NT2/D1 (cell line): Measurements from ENCODE around the gene NTHL1.

Experiments used
- DNase-seq: peaks from one replicate; pipeline ENCODE4 v3.0.0-alpha.2; 2011; ENCODE audit warnings: low read depth, low spot score
- H3K27me3 ChIP-seq: 2 replicates; pipeline ENCODE4 v1.6.0; 2011; ENCODE audit warnings: mild to moderate bottlenecking; ENCODE audit not compliant: insufficient read length, insufficient read depth
- H3K36me3 ChIP-seq: 2 replicates; pipeline ENCODE4 v1.6.1; 2011; ENCODE audit warnings: mild to moderate bottlenecking, low read length, mixed read lengths; ENCODE audit not compliant: insufficient read depth, insufficient read length
- H3K4me1 ChIP-seq: 2 replicates; pipeline ENCODE4 v1.5.1; 2011; ENCODE audit not compliant: insufficient read depth, insufficient read length
- H3K4me3 ChIP-seq: 2 replicates; pipeline ENCODE4 v1.5.1; 2011; ENCODE audit warnings: low read depth; ENCODE audit not compliant: insufficient read length
- H3K9ac ChIP-seq: 2 replicates; pipeline ENCODE4 v1.6.0; 2011; ENCODE audit warnings: low read depth; ENCODE audit not compliant: insufficient read length
- H3K9me3 ChIP-seq: 2 replicates; pipeline ENCODE4 v1.5.1; 2011; ENCODE audit warnings: mild to moderate bottlenecking, low read length; ENCODE audit not compliant: insufficient read depth
- SUZ12 ChIP-seq: IDR thresholded peaks from 2 replicates; pipeline ENCODE4 v1.6.1; 2011; ENCODE audit not compliant: insufficient read length, insufficient read depth; ENCODE audit errors: extremely low read depth
- YY1 ChIP-seq: IDR thresholded peaks from 2 replicates; pipeline ENCODE4 v1.6.1; 2011; ENCODE audit not compliant: insufficient read length, insufficient read depth
- ZNF274 ChIP-seq: IDR thresholded peaks from 2 replicates; pipeline ENCODE4 v1.6.1; 2011; ENCODE audit warnings: mild to moderate bottlenecking, low read depth, low read length

The NTHL1 gene

DNA sequence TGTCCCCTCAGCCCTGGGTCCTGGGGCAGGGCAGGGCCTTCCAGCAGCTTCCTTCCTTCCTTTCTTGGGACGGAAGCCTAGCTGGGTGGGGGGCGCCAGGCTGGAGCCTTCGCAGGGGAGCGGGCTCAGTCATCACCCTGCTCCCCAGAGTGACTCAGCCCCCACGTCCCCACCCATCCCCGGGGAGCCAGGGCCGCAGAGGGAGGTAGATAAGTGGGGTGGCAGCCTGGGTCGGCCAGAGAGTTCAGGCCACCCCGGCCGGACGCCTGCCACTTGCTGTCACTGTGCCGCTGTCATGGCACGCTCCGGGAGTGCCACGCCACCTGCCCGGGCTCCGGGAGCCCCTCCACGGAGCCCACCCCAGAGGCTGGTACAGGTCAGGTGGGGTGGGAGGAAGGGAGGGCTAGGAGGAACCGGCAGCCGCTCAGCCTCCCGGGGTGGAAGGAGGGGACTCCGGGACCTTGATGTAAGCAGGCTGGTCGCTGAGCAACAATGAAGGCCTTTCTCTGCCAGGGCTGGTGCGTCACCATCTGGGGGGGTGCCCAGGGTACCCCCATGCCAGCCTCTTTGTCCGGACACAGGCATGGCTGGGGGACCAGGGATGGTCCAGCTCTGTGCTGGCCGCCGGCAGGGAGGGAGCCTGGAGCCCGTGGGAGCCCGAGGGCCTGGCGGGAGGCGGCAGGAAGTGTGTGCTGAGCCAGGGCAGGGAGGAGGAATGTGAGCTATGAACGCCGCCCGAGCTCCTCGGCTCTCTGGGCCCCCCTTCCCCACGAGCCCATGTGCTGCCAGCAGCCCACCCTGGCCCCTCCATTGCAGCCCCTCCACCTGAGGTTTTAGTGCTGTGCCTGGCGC, 14.4 kb downstream of the NTHL1 start:
- Histone ChIP-seq H3K4me3 (no peak overlapping the region), H3K9ac (peak overlapping the region; percentile 28), H3K36me3 (peaks cover 34% of the 10 kb centered on the region), H3K9me3 (no peaks in the 10 kb centered on the region), H3K27me3 (no peaks in the 10 kb centered on the region), H3K4me1 (peaks cover 52% of the 10 kb centered on the region)
- no peak for DNase-seq
- no peak for TF ChIP-seq ZNF274
- no peak for TF ChIP-seq SUZ12
- no peak for TF ChIP-seq YY1

DNA sequence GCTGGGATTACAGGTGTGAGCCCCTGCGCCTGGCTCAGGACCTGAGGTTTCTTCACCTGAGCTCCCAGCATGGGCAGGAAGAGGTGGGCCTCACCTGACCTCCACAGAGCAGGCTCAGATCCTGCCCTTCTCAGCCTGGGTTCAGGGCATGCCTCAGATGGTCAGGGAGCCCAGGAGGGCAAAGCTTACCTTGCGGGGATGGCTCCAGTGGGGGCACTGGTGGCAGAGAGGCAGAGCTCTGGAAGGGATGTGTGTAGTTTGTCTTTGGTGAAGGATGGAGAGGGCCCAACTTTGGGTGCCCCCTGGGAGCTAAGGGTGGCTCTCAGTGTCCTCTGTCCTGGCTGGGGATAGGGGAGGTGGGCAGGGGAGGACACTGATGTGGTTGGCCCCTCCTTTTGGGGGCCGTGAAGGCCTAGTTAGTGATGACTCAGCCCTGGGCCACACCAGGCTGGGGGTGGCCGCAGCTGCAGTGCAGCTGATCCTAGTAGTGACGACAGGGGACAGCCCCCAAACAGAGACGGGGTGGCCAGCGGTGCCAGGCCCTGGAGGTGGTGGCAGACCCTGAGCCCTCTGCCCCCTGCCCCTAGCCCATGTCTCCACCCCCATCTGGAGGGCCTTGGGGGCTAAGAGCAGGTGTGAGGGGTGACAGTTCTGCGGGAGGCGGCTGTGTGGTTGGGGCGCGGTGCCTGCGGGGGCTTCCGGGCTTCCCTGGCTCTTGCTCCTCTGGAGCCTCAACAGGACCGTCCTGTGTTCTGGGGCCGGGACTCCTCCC, 15.2 kb downstream of the NTHL1 start:
- Histone ChIP-seq H3K4me1 (peaks cover 58% of the 10 kb centered on the region), H3K9me3 (no peaks in the 10 kb centered on the region), H3K9ac (no peak overlapping the region), H3K36me3 (peaks cover 29% of the 10 kb centered on the region), H3K4me3 (no peak overlapping the region), H3K27me3 (peaks cover 4% of the 10 kb centered on the region)
- no peak for TF ChIP-seq YY1
- no peak for TF ChIP-seq SUZ12
- no peak for TF ChIP-seq ZNF274
- DNase-seq, result no peak

DNA sequence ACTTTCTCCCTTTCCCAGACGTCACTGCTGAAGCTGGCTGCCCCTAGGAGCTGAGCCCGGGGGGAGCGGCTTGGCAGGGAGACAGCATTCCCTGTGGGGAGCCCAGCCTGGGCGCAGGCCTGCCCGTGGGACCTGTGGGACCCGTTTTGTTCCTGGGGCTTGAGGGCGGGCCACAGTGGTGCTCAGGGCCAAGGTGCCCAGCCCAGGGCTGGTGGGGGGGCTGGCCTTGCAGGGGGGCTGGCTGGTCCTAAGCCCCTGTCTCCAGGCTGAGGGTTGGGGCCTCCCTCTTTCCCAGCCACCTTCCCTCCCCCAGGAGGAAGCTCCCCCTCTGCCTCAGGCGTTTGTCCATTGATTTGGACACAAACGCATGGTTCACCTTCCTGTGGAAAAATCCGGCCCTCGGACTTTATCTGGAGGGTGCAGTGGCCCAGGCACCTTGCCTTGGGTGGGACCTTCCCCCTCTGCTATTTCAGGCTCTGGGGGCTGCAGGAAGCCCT, 16.5 kb downstream of the NTHL1 start:
- Histone ChIP-seq H3K27me3 (peaks cover 12% of the 10 kb centered on the region), H3K9ac (peak overlapping the region; percentile 50), H3K36me3 (peaks cover 16% of the 10 kb centered on the region), H3K4me1 (peaks cover 57% of the 10 kb centered on the region), H3K9me3 (no peaks in the 10 kb centered on the region), H3K4me3 (no peak overlapping the region)
- DNase-seq, result no peak
- TF ChIP-seq ZNF274 (no peak), YY1 (no peak), SUZ12 (no peak)

DNA sequence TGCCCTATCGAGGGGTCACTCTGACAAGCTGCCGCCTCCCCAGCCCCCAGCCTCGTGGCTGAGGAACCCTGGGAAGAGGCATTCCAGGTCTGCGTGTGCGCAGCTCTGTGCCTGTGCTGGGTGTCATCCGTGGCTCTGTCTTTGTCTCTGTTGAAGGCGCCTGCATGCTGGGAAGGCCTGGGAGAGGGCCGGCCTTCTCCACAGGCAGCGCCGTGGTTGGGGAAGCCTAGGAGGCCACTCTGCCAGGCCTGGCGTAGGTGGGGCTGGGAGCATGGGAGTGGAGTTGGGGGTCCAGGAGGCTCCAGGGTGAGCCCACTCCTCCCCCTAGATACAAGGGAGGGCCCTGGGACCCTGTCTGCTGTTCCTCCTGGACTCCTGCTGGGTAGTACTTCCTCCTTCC, 17.6 kb downstream of the NTHL1 start:
- TF ChIP-seq SUZ12 (no peak), YY1 (no peak), ZNF274 (no peak)
- Histone ChIP-seq H3K27me3 (peaks cover 21% of the 10 kb centered on the region), H3K4me3 (no peak overlapping the region), H3K4me1 (peaks cover 55% of the 10 kb centered on the region), H3K9ac (no peak overlapping the region), H3K36me3 (peaks cover 15% of the 10 kb centered on the region), H3K9me3 (no peaks in the 10 kb centered on the region)
- no peak for DNase-seq

DNA sequence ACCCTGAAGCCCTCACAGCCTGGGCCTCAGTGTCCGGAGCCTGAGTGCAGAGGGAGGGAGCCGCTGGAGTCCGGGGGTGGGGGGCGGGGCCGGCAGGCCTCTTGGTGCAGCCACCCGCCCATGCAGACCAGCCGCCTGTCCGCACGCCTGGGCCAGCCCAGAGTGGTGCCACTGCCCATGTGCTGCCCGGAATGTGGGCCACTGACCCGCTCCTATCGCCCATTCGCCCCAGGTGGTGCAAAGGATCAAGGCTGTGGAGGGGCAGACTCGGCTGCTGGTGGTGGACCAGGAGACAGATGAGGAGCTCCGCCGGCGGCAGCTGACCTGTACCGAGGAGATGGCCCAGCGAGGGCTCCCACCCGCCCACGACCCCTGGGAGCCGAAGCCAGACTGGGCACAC, 18.3 kb downstream of the NTHL1 start:
- Histone ChIP-seq H3K36me3 (peaks cover 15% of the 10 kb centered on the region), H3K4me3 (no peak overlapping the region), H3K9ac (no peak overlapping the region), H3K27me3 (peaks cover 24% of the 10 kb centered on the region), H3K4me1 (peaks cover 52% of the 10 kb centered on the region), H3K9me3 (no peaks in the 10 kb centered on the region)
- no peak for DNase-seq
- no peak for TF ChIP-seq YY1
- TF ChIP-seq SUZ12, result no peak
- no peak for TF ChIP-seq ZNF274

DNA sequence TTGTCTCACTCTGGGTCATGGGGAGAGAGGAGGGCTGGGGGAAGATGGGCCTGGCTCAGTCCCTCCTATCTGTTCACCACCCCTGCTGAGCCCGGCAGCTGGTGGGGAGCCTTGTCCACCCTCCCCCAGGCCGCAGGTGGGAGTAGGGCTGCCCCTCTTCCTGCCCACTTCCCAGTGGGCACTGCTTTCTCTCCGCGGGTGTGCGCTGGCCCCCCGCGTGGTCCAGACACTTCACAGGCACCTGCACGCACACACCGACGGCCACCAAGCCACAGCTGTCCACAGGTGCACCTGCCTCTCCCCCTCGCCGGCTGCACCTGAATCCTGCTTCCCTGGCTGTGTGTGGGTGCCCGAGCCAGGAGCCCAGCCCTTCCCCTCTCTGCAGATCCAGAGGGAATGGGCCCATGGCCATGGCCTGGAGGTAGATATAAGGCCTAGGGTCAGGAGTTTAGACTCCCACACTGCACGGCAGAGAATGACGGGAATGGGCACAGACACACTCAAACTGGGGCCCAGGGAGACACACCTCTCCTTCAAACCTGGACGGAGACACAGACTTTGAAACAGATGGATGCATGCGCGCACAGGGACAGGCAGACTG, 18.9 kb downstream of the NTHL1 start:
- no peak overlapping the region for H3K4me3 ChIP-seq
- H3K9ac ChIP-seq, result no peak overlapping the region

DNA sequence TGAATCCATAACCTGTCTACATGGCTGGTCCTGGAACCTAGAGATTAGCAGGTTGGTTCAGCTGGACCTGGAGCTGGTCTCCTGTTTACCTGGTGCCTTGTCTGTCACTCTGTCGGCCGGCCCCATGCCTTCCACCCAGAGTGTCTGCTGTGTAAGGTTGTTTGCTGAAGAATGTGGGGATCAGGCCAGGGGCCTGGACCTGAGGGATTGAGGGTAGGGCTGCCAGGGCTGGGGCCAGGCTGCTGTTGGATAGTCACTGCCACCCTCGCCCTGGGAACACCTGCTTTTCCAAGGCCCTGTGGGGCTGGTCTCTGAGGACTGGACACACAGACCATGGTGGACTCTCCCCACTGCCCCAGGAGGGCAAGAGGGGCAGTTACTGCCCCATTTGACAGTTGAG, 19.5 kb downstream of the NTHL1 start:
- peaks cover 15% of the 10 kb centered on the region for H3K36me3 ChIP-seq
- H3K4me3 ChIP-seq, result peak overlapping the region; percentile 61
- H3K4me1 ChIP-seq, result peaks cover 42% of the 10 kb centered on the region
- DNase-seq, result no peak
- no peaks in the 10 kb centered on the region for H3K9me3 ChIP-seq
- H3K27me3 ChIP-seq, result peaks cover 24% of the 10 kb centered on the region
- peak overlapping the region; percentile 66 for H3K9ac ChIP-seq
- TF ChIP-seq ZNF274 (no peak), SUZ12 (no peak), YY1 (no peak)

More for the DNA sequence above, 18.9 kb downstream of the NTHL1 start:
- peaks cover 24% of the 10 kb centered on the region for H3K27me3 ChIP-seq
- TF ChIP-seq ZNF274, result no peak
- peaks cover 15% of the 10 kb centered on the region for H3K36me3 ChIP-seq
- no peaks in the 10 kb centered on the region for H3K9me3 ChIP-seq
- no peak for DNase-seq
- peaks cover 48% of the 10 kb centered on the region for H3K4me1 ChIP-seq
